Measurements from ENCODE around the gene AMFR. TPM values are rescaled to one million over a fixed set of nuclear protein-coding genes. Genes with fewer than 3 reads are reported as not detected.

The AMFR gene
- total and polyA plus RNA-seq, 10 of the 15 experiments (the other 5 are each of a cell fraction or from before 2014, with no cell fraction given): 8.2 to 67.6 (median 28.1) TPM

- FAIRE-seq (no peak), ATAC-seq (no peak), DNase-seq (ENCODE audit: low read depth, low spot score) (no peak)
- no peak overlapping the region for H3K27ac ChIP-seq (ENCODE audit: control insufficient read depth, insufficient read depth)
- ChIA-PET RAD21 (ENCODE audit: unreplicated experiment) (no interaction called here), POLR2A (interaction anchor here (0.5 kb wide), 1 partner anchor 20 kb away, joined by 3 read pairs; no protein-coding TSS in a partner anchor), CTCF (interaction anchor here (1.1 to 2.5 kb wide), 3 partner anchors 10 to 70 kb away, joined by 3 to 9 read pairs (median 6); no protein-coding TSS in a partner anchor), SMC1A (ENCODE audit: uncharacterized antibody, unreplicated experiment) (interaction anchor here (0.8 to 1.4 kb wide), 2 partner anchors 13 to 22 kb away, joined by 3 read pairs; no protein-coding TSS in a partner anchor)
- no peak overlapping the region for H2AFZ ChIP-seq (ENCODE audit: control insufficient read depth, low read depth, low read length)
- H3K36me3 ChIP-seq (ENCODE audit: control insufficient read depth in 2 of 2, insufficient read depth in 2 of 2, low read length in 1 of 2): 0 out of 4 replicates have a peak, but pooled peaks cover 0 to 6% of the 10 kb centered on the region in 2 experiments
- H3K4me3 ChIP-seq: no peak overlapping the region
- no peaks in the 10 kb centered on the region for H3K9me3 ChIP-seq (replicated peaks; ENCODE audit: control insufficient read depth, insufficient read depth, low read length)
- WGBS (ENCODE audit: insufficient coverage, insufficient replicate concordance, low lambda C conversion rate, missing lambda C conversion rate): 96% methylated on average over 4 of the region's 4 CpGs
- in situ Hi-C loops (cut with MboI): no loop called here
- no peaks in the 10 kb centered on the region for H3K27me3 ChIP-seq (replicated peaks in 1 of 2; ENCODE audit: control insufficient read depth in 2 of 2, insufficient read depth in 2 of 2, low read length in 1 of 2)
- no peak overlapping the region for H3K9ac ChIP-seq (ENCODE audit: control insufficient read depth, insufficient read depth, low read length)
- no peak for TF ChIP-seq CBX5 (IDR thresholded peaks at IDR 0.05; ENCODE audit: low read depth)
- no peak for TF ChIP-seq MTA2 (IDR thresholded peaks at IDR 0.05; ENCODE audit: low read depth)
- no peak for TF ChIP-seq RCOR1 (conservative IDR thresholded peaks at IDR 0.05; ENCODE audit: low read depth, low read length)
- TF ChIP-seq CBFB (IDR thresholded peaks at IDR 0.05; ENCODE audit: low read depth): no peak
- no peak for TF ChIP-seq SKIL (IDR thresholded peaks at IDR 0.05; ENCODE audit: low read depth, poor library complexity, severe bottlenecking)
- TF ChIP-seq ESRRA (IDR thresholded peaks at IDR 0.05; ENCODE audit: low read length): no peak
- no peak for TF ChIP-seq ZNF384 (IDR thresholded peaks at IDR 0.05; ENCODE audit: borderline replicate concordance, low read depth, low read length)
- intact Hi-C loops (cut with micrococcal nuclease; ENCODE audit: unreplicated experiment): no loop called here
- H3K4me1 ChIP-seq (ENCODE audit: control insufficient read depth, insufficient read depth, low read length): no peaks in the 10 kb centered on the region; the same call in none of the 2 replicates
- peaks cover 35% of the 10 kb centered on the region for H3K79me2 ChIP-seq (ENCODE audit: control insufficient read depth, insufficient read depth, low read length)
- H3K4me2 ChIP-seq (ENCODE audit: control insufficient read depth, insufficient read depth): no peak overlapping the region
- no peaks in the 10 kb centered on the region for H4K20me1 ChIP-seq (ENCODE audit: control insufficient read depth, insufficient read depth)
- no TSS peak for BruUV-seq (replicated peaks)
Observed at GRCh38 chr16:56426585-56426984, 1.2 kb upstream of the AMFR start.

All from GM12878 (cell line).